Measurements from ENCODE around the gene ZCCHC24. TPM values are rescaled to one million over a fixed set of nuclear protein-coding genes. Genes with fewer than 3 reads are reported as not detected.

ZCCHC24 gene
- total RNA-seq, 4 donors from 2014 or later, result 100 to 156 (median 120) TPM

DNA sequence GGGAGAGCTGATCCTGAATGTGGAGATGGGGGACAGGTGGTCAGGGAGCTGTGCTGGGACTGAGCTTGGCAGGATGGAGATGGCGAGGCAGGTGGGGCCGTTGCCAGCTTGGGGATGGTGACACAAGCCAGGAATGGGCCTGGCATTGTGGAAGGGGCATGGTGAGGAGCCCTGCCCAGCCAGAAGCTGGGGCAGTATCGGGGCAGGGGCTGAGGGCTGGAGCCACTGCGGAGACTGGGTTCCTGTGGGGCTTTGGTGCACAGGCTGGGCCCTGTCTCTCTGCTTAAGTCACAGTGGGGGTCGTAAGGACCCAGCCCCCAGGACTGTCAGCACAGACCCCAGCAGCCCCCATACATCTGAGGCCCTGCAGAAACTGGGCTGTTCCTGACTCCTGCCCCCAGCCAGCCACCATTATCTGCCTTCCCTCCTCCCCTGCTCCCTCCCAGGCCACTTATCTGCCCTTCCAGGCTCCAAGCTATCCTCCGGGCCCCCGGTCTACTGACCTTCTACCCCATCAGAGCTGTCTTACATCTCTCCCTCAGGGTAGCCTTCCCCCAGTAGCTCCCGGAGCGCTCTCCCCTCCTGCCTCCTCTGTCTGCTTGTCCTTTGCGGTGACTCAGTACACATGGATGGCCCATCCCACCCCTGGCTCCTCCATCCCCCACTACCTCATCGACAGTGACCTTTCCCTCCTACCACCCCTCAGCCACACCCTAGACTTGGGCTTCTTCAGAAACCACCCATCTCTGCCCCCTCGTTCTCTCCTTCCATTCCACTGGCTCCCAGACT is 54.0 kb downstream of the ZCCHC24 start:
- Histone ChIP-seq H3K4me3 (no peak overlapping the region), H3K4me1 (peaks cover 0 to 85% (median 54%) of the 10 kb centered on the region in 4 donors), H3K36me3 (peaks cover 0 to 61% (median 47%) of the 10 kb centered on the region in 4 donors), H3K27me3 (no peaks in the 10 kb centered on the region), H3K9me3 (no peaks in the 10 kb centered on the region), H3K27ac (replicated peaks in 1 of 4) (peak overlapping the region; percentile 50 to 91 (median 64))
- intact Hi-C loops (cut with DNase I), result no loop called here
- WGBS, result 67% methylated on average over 11 of the region's 12 CpGs
- DNase-seq (ENCODE audit: extremely low spot score), result no peak
- TF ChIP-seq POLR2A (IDR thresholded peaks at IDR 0.05; ENCODE audit: low read depth), result no peak

DNA sequence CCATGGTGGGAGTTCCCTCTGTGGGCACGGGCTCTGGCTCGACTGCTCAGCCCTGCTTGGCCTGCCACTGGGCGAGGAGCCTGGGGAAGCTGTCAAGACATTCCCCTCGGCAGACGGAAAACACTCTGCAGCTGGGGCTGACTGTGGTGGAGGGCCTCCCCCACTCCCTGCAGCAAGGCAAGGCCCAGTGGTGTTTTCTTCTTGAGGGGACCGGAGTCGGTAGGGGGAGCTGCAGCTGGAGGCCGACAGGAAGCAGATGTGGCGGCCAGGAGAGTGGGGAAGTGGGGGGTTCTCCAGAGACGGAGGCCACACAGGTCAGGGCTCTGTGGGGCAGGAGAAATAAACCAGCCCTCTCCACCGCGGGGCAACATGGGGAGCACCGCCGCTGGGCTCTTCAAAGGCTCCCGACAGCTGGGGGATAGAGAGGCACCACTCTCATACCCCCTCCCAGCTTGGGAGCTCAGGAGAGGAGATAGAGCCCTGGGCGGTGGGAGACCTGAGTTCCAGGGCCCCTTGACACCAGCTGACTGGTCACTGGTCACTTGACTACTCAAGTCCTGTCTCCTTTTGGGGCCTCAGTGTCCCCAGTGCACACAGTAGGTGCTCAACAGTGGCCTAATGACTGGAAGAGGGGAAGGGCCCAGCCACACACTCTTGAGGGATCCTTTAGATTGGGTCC is 54.7 kb downstream of the ZCCHC24 start:
- peaks cover 0 to 69% (median 54%) of the 10 kb centered on the region in 4 donors for H3K36me3 ChIP-seq
- 62% methylated on average over 12 of the region's 16 CpGs for WGBS
- no peaks in the 10 kb centered on the region for H3K9me3 ChIP-seq
- peak overlapping the region; percentile 50 to 91 (median 64) for H3K27ac ChIP-seq (replicated peaks in 1 of 4)
- no peak overlapping the region for H3K4me3 ChIP-seq
- TF ChIP-seq CTCF (IDR thresholded peaks at IDR 0.05) (peak in 1 of 3 experiments; percentile 30), EP300 (IDR thresholded peaks at IDR 0.05) (no peak)
- H3K27me3 ChIP-seq, result no peaks in the 10 kb centered on the region
- no peak for DNase-seq (ENCODE audit: extremely low spot score)
- intact Hi-C loops (cut with DNase I), result no loop called here
- H3K4me1 ChIP-seq, result peaks cover 5 to 86% (median 54%) of the 10 kb centered on the region in 4 donors

DNA sequence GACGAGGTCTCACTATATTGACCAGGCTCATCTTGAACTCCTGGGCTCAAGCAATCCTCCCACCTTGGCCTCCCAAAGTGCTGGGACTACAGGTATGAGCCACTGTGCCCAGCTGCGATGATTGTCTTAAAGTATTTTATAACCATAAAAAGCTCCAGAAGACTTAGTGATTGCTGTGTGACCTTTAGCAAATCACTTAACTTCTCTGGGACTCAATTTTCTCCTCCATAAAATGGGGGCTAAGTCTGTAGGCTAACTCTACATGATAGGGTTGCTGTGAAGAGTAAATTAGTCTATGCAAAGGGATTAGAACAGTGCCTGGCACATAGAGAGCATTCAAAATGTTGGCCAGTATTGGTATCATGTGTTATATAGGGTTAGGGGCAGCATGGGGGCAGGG is 55.4 kb downstream of the ZCCHC24 start:
- intact Hi-C loops (cut with DNase I), result no loop called here
- DNase-seq (ENCODE audit: extremely low spot score), result no peak
- TF ChIP-seq CTCF (IDR thresholded peaks at IDR 0.05) (no peak), POLR2A (IDR thresholded peaks at IDR 0.05; ENCODE audit: low read depth) (no peak), POLR2AphosphoS5 (IDR thresholded peaks at IDR 0.05) (no peak), EP300 (IDR thresholded peaks at IDR 0.05) (no peak)
- H3K36me3 ChIP-seq, result peaks cover 0 to 75% (median 60%) of the 10 kb centered on the region in 4 donors
- peaks cover 11 to 84% (median 54%) of the 10 kb centered on the region in 4 donors for H3K4me1 ChIP-seq
- no peak overlapping the region for H3K4me3 ChIP-seq
- H3K27ac ChIP-seq (replicated peaks in 1 of 4), result peak overlapping the region; percentile 50 to 91 (median 64)
- 97% methylated on average over 2 of the region's 2 CpGs for WGBS
- no peaks in the 10 kb centered on the region for H3K27me3 ChIP-seq
- no peaks in the 10 kb centered on the region for H3K9me3 ChIP-seq

- peaks cover 25 to 78% (median 47%) of the 10 kb centered on the region in 4 donors for H3K4me1 ChIP-seq
- intact Hi-C loops (cut with DNase I), result no loop called here
- H3K4me3 ChIP-seq, result no peak overlapping the region
- H3K36me3 ChIP-seq, result peaks cover 0 to 74% (median 58%) of the 10 kb centered on the region in 4 donors
- no peaks in the 10 kb centered on the region for H3K27me3 ChIP-seq
- TF ChIP-seq CTCF (IDR thresholded peaks at IDR 0.05) (no peak), EP300 (IDR thresholded peaks at IDR 0.05) (no peak), POLR2A (IDR thresholded peaks at IDR 0.05; ENCODE audit: low read depth) (no peak), POLR2AphosphoS5 (IDR thresholded peaks at IDR 0.05) (no peak)
- no peak for DNase-seq (ENCODE audit: extremely low spot score)
- no peaks in the 10 kb centered on the region for H3K9me3 ChIP-seq
- peak overlapping the region; percentile 26 to 91 (median 69) for H3K27ac ChIP-seq (replicated peaks in 1 of 4)
- WGBS, result 80% methylated on average over 5 of the region's 11 CpGs
Observed at GRCh38 chr10:79387974-79388850, 57.2 kb downstream of the ZCCHC24 start.

Data from esophagus muscularis mucosa (tissue), 4 donors.